ENCODE data around the gene SERPINI1. TPM values are rescaled to one million over a fixed set of nuclear protein-coding genes. Genes with fewer than 3 reads are reported as not detected.

Gene SERPINI1
- total and polyA plus RNA-seq, 2 of the 8 experiments (the other 6 are each of a cell fraction or from before 2014, with no cell fraction given): 5.3 to 9.9 TPM

- TF ChIP-seq KDM4A (IDR thresholded peaks at IDR 0.05; ENCODE audit: low read depth, low read length, severe bottlenecking): no peak
- no peak for TF ChIP-seq HDAC6 (IDR thresholded peaks at IDR 0.05; ENCODE audit: low read depth, low read length)
- TF ChIP-seq CEBPB (IDR thresholded peaks at IDR 0.05; ENCODE audit: low read depth, low read length): no peak
- no peak for TF ChIP-seq CBX5 (IDR thresholded peaks at IDR 0.05; ENCODE audit: low read depth, low read length)
- TF ChIP-seq TCF12 (IDR thresholded peaks at IDR 0.05; ENCODE audit: low read depth, low read length): no peak
These were observed 25.8 kb downstream of the SERPINI1 start (continued) for GRCh38 chr3:167761302-167761701.

Data from H1 (cell line).